Caco-2 (cell line): Measurements from ENCODE around the gene FHL1. TPM values are rescaled to one million over a fixed set of nuclear protein-coding genes. Genes with fewer than 3 reads are reported as not detected.

Source experiments
- BruUV-seq: library from RNA; stranded (reverse); fragments of 400-500 nt; replicated peaks from 2 replicates; lab custom pipeline; 2021; lab: Mats Ljungman, UMichigan
- CTCF ChIA-PET: fragments of 300-600 bp; sonication (Branson Sonifier 250); formaldehyde crosslinking; loops from one replicate; lab custom pipeline; 2022; ENCODE audit warnings: antibody characterized with exemption; lab: Charles Lee
- POLR2A ChIA-PET: fragments of 300-600 bp; sonication (Branson Sonifier 250); formaldehyde crosslinking; loops from one replicate; lab custom pipeline; 2022; ENCODE audit warnings: antibody characterized with exemption; lab: Charles Lee
- DNase-seq, 2 experiments: peaks; one replicate each; pipeline versions ENCODE4 v3.0.0 to v3.0.0-alpha.2; 2020 to 2022
- H3K27me3 ChIP-seq: replicated peaks from 2 replicates; pipeline ENCODE4 v1.6.0; 2011; ENCODE audit warnings: low read length; ENCODE audit not compliant: control insufficient read depth, insufficient read depth
- H3K36me3 ChIP-seq: 2 replicates; pipeline ENCODE4 v1.5.1; 2011; ENCODE audit warnings: low read length; ENCODE audit not compliant: control insufficient read depth, insufficient read depth
- H3K4me1 ChIP-seq: fragments of 250-450 bp; sonication (Bioruptor Pico); 2 replicates; pipeline ENCODE4 v1.5.1; 2020; ENCODE audit warnings: mild to moderate bottlenecking
- H3K4me3 ChIP-seq: 2 replicates; pipeline ENCODE4 v1.5.1; 2011; ENCODE audit warnings: low read depth, mild to moderate bottlenecking, control low read depth, low read length
- H3K9me3 ChIP-seq: fragments of 250-450 bp; sonication (Bioruptor Pico); 2 replicates; pipeline ENCODE4 v1.5.1; 2020; ENCODE audit warnings: mild to moderate bottlenecking, moderate library complexity
- H3K27ac Mint-ChIP-seq: one replicate; pipeline ENCODE4 v1.8.0; 2022; ENCODE audit warnings: mixed read lengths; ENCODE audit not compliant: unreplicated experiment
- H3K27me3 Mint-ChIP-seq: one replicate; pipeline ENCODE4 v1.8.0; 2022; ENCODE audit warnings: mixed read lengths; ENCODE audit not compliant: insufficient read depth, unreplicated experiment
- H3K36me3 Mint-ChIP-seq: one replicate; pipeline ENCODE4 v1.8.0; 2022; ENCODE audit warnings: mild to moderate bottlenecking, mixed read lengths; ENCODE audit not compliant: insufficient read depth, unreplicated experiment
- H3K4me1 Mint-ChIP-seq: one replicate; pipeline ENCODE4 v1.8.0; 2022; ENCODE audit warnings: low read depth, mixed read lengths; ENCODE audit not compliant: unreplicated experiment
- H3K4me3 Mint-ChIP-seq: one replicate; pipeline ENCODE4 v1.8.0; 2022; ENCODE audit warnings: mild to moderate bottlenecking, moderate library complexity, mixed read lengths; ENCODE audit not compliant: unreplicated experiment
- H3K9me3 Mint-ChIP-seq: one replicate; pipeline ENCODE4 v1.8.0; 2022; ENCODE audit warnings: mixed read lengths; ENCODE audit not compliant: unreplicated experiment
- intact Hi-C: fragments of 100-400 bp; cut with micrococcal nuclease; formaldehyde crosslinking; loops from one replicate; pipeline ENCODE4 v1.10.0; 2022; ENCODE audit not compliant: unreplicated experiment
- total RNA-seq: library from RNA; stranded (reverse); gene quantifications from 2 replicates; pipeline ENCODE4 v1.2.3, GENCODE V29; 2022
- TF ChIP-seq, protein P1 (sequence below), 2 experiments: fragments of 200-600 bp in 1 of 2; IDR thresholded peaks; 1 replicate in 1 of 2; 2 replicates in 1 of 2; pipeline versions ENCODE4 v1.5.1 to v1.8.0; 2011 to 2022; ENCODE audit warnings: antibody characterized with exemption in 1 of 2, control low read depth in 1 of 2, inconsistent platforms in 1 of 2, low read depth in 1 of 2, low read length in 1 of 2, mild to moderate bottlenecking in 1 of 2, moderate library complexity in 1 of 2; ENCODE audit not compliant: insufficient read depth in 1 of 2, severe bottlenecking in 1 of 2, unreplicated experiment in 1 of 2

The FHL1 gene
- total RNA-seq, 1 experiment from 2014 or later = 0.16 TPM

DNA sequence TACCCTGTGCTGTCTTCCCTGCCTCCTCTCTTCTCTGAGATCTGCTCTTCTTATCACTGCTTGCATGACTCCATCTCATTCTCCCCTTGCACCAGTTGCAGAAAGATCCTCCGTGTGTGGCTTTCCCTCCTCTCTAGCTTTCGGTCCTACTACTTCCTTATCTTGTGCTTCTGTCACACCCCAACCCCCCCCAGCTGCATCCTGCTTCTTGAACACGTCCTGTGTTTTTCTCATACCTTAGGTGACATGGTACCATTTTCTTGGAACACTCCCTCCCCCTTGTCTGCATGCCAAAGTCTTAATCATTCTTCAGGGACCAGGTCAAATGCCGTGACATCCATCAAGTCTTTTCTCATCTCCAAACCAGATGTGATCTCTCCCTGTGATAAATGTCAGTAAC is 46.4 kb downstream of the FHL1 start:
- Histone ChIP-seq H3K27me3 (no peaks in the 10 kb centered on the region), H3K4me1 (no peaks in the 10 kb centered on the region), H3K36me3 (no peaks in the 10 kb centered on the region), H3K4me3 (no peak overlapping the region), H3K9me3 (no peaks in the 10 kb centered on the region)
- no peaks in the 10 kb centered on the region for H3K9me3 Mint-ChIP-seq
- CTCF ChIA-PET = no interaction called here
- no TSS peak for BruUV-seq
- no peak for DNase-seq
- intact Hi-C loops = no loop called here
- H3K4me1 Mint-ChIP-seq = no peaks in the 10 kb centered on the region
- no peak overlapping the region for H3K4me3 Mint-ChIP-seq
- peaks cover 3% of the 10 kb centered on the region for H3K27me3 Mint-ChIP-seq
- H3K27ac Mint-ChIP-seq = no peak overlapping the region
- no peaks in the 10 kb centered on the region for H3K36me3 Mint-ChIP-seq
- POLR2A ChIA-PET = no interaction called here
- TF ChIP-seq, protein P1, sequence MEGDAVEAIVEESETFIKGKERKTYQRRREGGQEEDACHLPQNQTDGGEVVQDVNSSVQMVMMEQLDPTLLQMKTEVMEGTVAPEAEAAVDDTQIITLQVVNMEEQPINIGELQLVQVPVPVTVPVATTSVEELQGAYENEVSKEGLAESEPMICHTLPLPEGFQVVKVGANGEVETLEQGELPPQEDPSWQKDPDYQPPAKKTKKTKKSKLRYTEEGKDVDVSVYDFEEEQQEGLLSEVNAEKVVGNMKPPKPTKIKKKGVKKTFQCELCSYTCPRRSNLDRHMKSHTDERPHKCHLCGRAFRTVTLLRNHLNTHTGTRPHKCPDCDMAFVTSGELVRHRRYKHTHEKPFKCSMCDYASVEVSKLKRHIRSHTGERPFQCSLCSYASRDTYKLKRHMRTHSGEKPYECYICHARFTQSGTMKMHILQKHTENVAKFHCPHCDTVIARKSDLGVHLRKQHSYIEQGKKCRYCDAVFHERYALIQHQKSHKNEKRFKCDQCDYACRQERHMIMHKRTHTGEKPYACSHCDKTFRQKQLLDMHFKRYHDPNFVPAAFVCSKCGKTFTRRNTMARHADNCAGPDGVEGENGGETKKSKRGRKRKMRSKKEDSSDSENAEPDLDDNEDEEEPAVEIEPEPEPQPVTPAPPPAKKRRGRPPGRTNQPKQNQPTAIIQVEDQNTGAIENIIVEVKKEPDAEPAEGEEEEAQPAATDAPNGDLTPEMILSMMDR (IDR thresholded peaks at IDR 0.05; ENCODE audit: insufficient read depth in 1 of 2, low read depth in 1 of 2, low read length in 1 of 2, severe bottlenecking in 1 of 2, unreplicated experiment in 1 of 2) = no peak

DNA sequence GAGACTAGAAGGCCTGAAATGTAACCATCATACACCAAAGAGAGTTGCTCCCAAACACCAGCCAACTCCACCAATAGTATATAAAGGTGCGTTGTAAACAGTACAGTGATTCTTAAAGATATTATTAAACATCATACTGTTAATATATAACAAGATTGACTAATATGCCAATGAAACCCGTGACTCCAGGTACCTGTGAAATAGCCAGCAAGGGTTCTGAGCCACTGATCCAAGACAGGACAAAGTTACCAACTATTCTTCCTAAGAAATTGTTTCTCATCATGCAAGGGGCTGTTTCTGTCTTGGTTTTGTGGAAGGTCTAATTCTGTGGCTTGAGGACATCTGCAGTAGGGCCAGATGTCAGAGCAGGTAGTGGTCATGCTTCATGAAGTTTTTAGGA is 47.2 kb downstream of the FHL1 start:
- Mint-ChIP-seq H3K27ac (no peak overlapping the region), H3K36me3 (no peaks in the 10 kb centered on the region), H3K27me3 (peaks cover 3% of the 10 kb centered on the region), H3K9me3 (no peaks in the 10 kb centered on the region), H3K4me1 (no peaks in the 10 kb centered on the region), H3K4me3 (no peak overlapping the region)
- no peak for DNase-seq
- Histone ChIP-seq H3K4me1 (no peaks in the 10 kb centered on the region), H3K27me3 (no peaks in the 10 kb centered on the region), H3K9me3 (no peaks in the 10 kb centered on the region), H3K4me3 (no peak overlapping the region), H3K36me3 (no peaks in the 10 kb centered on the region)
- TF ChIP-seq, protein P1 (IDR thresholded peaks at IDR 0.05; ENCODE audit: insufficient read depth in 1 of 2, low read depth in 1 of 2, low read length in 1 of 2, severe bottlenecking in 1 of 2, unreplicated experiment in 1 of 2) = no peak
- POLR2A ChIA-PET = no interaction called here
- intact Hi-C loops = no loop called here
- no TSS peak for BruUV-seq
- CTCF ChIA-PET = no interaction called here

DNA sequence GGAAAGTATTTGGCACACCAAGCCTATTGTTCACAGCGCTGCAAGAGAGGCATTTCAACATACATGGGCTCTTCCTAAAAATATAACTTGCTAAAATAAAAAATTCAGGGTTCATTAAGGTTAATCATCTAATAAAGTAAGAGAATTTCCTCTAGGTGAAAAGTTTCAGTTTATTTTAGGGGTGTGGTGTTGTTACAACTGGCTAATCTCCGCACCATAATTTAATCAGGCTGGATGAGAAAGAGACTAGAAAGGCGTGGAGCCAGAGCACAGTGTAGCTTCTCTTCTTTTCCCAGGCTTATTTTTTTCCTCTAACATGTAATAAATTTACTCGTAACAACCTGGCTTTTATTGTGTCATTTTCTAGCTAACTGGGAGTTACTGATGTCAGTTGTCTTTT is 47.9 kb downstream of the FHL1 start:
- no peak overlapping the region for H3K4me3 Mint-ChIP-seq
- Histone ChIP-seq H3K27me3 (no peaks in the 10 kb centered on the region), H3K9me3 (no peaks in the 10 kb centered on the region), H3K36me3 (no peaks in the 10 kb centered on the region), H3K4me1 (no peaks in the 10 kb centered on the region), H3K4me3 (no peak overlapping the region)
- intact Hi-C loops = no loop called here
- no peaks in the 10 kb centered on the region for H3K36me3 Mint-ChIP-seq
- peaks cover 3% of the 10 kb centered on the region for H3K27me3 Mint-ChIP-seq
- no peak for DNase-seq
- BruUV-seq = no TSS peak
- TF ChIP-seq, protein P1 (IDR thresholded peaks at IDR 0.05; ENCODE audit: insufficient read depth in 1 of 2, low read depth in 1 of 2, low read length in 1 of 2, severe bottlenecking in 1 of 2, unreplicated experiment in 1 of 2) = no peak
- no peaks in the 10 kb centered on the region for H3K4me1 Mint-ChIP-seq
- POLR2A ChIA-PET = no interaction called here
- CTCF ChIA-PET = no interaction called here
- H3K27ac Mint-ChIP-seq = no peak overlapping the region
- H3K9me3 Mint-ChIP-seq = no peaks in the 10 kb centered on the region
